ENCODE results near the gene ACAT2. TPM values are rescaled to one million over a fixed set of nuclear protein-coding genes. Genes with fewer than 3 reads are reported as not detected.
"Not testable (repeated sequence)": the region's sequence is repeated elsewhere in the genome, so short reads cannot be mapped to it uniquely, and the experiment has no call there.

Gene ACAT2
- polyA plus RNA-seq, 1 donor from 2014 or later = 143 TPM

DNA sequence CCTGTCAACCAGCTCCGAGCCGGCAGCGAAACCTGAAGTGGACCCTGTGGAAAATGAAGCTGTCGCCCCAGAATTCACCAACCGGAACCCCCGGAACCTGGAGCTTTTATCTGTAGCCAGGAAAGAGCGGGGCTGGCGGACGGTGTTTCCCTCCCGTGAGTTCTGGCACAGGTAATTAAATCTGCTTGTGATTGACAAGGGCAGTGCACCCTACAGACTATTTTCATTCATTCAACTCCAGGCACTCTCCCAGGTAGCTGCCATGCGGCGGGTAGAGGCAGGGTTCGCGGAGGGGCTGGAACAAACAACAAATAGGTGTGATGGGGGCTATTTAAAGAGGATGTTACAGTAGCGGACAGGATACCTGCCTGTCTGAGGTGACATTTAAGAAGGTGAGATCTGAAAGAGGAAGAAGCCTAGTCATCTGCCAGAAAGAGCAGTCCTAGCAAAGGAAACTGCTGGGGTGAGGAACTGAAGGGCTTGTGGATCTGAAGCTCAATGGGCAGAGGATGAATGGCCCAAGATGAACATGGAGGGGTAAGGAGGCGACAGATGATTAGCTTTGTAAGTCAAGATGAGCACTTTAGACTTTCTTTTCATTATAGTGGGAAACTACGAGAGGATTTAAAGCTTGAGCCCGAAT is 29.2 kb downstream of the ACAT2 start:
- peak overlapping the region; percentile 82 for H3K4me2 ChIP-seq (ENCODE audit: low read length)
- TF ChIP-seq POLR2AphosphoS5 (IDR thresholded peaks at IDR 0.05) = no peak
- TF ChIP-seq, protein P1, sequence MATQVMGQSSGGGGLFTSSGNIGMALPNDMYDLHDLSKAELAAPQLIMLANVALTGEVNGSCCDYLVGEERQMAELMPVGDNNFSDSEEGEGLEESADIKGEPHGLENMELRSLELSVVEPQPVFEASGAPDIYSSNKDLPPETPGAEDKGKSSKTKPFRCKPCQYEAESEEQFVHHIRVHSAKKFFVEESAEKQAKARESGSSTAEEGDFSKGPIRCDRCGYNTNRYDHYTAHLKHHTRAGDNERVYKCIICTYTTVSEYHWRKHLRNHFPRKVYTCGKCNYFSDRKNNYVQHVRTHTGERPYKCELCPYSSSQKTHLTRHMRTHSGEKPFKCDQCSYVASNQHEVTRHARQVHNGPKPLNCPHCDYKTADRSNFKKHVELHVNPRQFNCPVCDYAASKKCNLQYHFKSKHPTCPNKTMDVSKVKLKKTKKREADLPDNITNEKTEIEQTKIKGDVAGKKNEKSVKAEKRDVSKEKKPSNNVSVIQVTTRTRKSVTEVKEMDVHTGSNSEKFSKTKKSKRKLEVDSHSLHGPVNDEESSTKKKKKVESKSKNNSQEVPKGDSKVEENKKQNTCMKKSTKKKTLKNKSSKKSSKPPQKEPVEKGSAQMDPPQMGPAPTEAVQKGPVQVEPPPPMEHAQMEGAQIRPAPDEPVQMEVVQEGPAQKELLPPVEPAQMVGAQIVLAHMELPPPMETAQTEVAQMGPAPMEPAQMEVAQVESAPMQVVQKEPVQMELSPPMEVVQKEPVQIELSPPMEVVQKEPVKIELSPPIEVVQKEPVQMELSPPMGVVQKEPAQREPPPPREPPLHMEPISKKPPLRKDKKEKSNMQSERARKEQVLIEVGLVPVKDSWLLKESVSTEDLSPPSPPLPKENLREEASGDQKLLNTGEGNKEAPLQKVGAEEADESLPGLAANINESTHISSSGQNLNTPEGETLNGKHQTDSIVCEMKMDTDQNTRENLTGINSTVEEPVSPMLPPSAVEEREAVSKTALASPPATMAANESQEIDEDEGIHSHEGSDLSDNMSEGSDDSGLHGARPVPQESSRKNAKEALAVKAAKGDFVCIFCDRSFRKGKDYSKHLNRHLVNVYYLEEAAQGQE (IDR thresholded peaks at IDR 0.05; ENCODE audit: borderline replicate concordance) = no peak
- peaks cover 50% of the 10 kb centered on the region for H3K79me2 ChIP-seq (replicated peaks; ENCODE audit: insufficient read depth, low read length)
- H3K27ac ChIP-seq (ENCODE audit: low read length) = peak overlapping the region; percentile 81
- H3K9me3 ChIP-seq (ENCODE audit: low read length) = no peaks in the 10 kb centered on the region
- H3K27me3 ChIP-seq (ENCODE audit: insufficient read depth, low read depth, low read length) = no peaks in the 10 kb centered on the region
- H3K9ac ChIP-seq (ENCODE audit: low read length) = peak overlapping the region; percentile 78
- no peaks in the 10 kb centered on the region for H3F3A ChIP-seq (ENCODE audit: insufficient read depth, low read length, poor library complexity, severe bottlenecking)
- H2AFZ ChIP-seq (ENCODE audit: low read depth, low read length) = peak overlapping the region; percentile 51
- no peaks in the 10 kb centered on the region for H3K36me3 ChIP-seq (ENCODE audit: insufficient read depth, low read length)
- no peaks in the 10 kb centered on the region for H4K20me1 ChIP-seq (ENCODE audit: insufficient read depth)
- H3K4me3 ChIP-seq (ENCODE audit: low read length) = peak overlapping the region; percentile 98
- H3K9me2 ChIP-seq (ENCODE audit: insufficient read depth, low read length) = no peaks in the 10 kb centered on the region

DNA sequence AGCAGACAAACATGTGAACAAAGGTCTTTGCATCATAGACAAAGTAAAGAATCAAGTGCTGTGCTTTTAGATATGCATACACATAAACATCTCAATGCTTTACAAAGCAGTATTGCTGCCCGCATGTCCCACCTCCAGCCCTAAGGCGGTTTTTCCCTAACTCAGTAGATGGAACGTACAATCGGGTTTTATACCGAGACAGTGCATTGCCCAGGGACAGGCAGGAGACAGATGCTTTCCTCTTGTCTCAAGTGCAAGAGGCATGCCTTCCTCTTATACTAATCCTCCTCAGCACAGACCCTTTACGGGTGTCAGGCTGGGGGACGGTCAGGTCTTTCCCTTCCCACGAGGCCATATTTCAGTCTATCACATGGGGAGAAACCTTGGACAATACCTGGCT is 33.1 kb downstream of the ACAT2 start:
- not testable (repeated sequence) for H3K9me2 ChIP-seq (ENCODE audit: insufficient read depth, low read length); H3K27me3 ChIP-seq (ENCODE audit: insufficient read depth, low read depth, low read length); H4K20me1 ChIP-seq (ENCODE audit: insufficient read depth); H3K4me2 ChIP-seq (ENCODE audit: low read length); H3K36me3 ChIP-seq (ENCODE audit: insufficient read depth, low read length); H3F3A ChIP-seq (ENCODE audit: insufficient read depth, low read length, poor library complexity, severe bottlenecking); H3K9ac ChIP-seq (ENCODE audit: low read length); H3K27ac ChIP-seq (ENCODE audit: low read length); H3K9me3 ChIP-seq (ENCODE audit: low read length); H3K4me3 ChIP-seq (ENCODE audit: low read length); H2AFZ ChIP-seq (ENCODE audit: low read depth, low read length)
- peaks cover 17% of the 10 kb centered on the region for H3K79me2 ChIP-seq (replicated peaks; ENCODE audit: insufficient read depth, low read length)

DNA sequence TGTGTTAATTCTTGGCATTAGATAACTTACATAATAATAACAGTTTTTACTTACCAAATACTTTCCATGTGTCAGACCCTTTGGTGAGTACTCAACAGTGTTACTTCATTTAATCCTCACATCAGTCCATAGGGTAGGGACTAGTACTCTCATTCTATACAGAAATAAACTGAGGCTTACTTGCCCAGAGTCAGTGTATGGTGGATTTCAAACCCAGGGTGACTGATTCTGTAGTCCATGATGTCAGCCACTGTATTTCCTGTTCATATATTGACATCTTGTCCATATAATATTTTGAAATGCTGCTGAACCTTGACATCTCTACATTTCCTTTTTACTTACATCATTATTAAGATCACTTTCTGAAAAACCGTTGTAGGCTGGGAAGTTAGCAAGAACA is 35.7 kb downstream of the ACAT2 start:
- H3K9me3 ChIP-seq (ENCODE audit: low read length) = no peaks in the 10 kb centered on the region

More for the DNA sequence above, 35.7 kb downstream of the ACAT2 start:
- no peak overlapping the region for H2AFZ ChIP-seq (ENCODE audit: low read depth, low read length)
- no peak for TF ChIP-seq SMC3 (conservative IDR thresholded peaks at IDR 0.05; ENCODE audit: poor library complexity)
- TF ChIP-seq RAD21 (conservative IDR thresholded peaks at IDR 0.05) = no peak
- no peak for TF ChIP-seq MXI1 (conservative IDR thresholded peaks at IDR 0.05; ENCODE audit: poor library complexity, severe bottlenecking)
- TF ChIP-seq EZH2 (IDR thresholded peaks at IDR 0.05; ENCODE audit: borderline replicate concordance, insufficient read depth, low read length, poor library complexity, severe bottlenecking) = no peak
- TF ChIP-seq EP300 (conservative IDR thresholded peaks at IDR 0.05; ENCODE audit: poor library complexity, severe bottlenecking) = no peak
- TF ChIP-seq, protein P1 (IDR thresholded peaks at IDR 0.05; ENCODE audit: borderline replicate concordance) = no peak
- TF ChIP-seq, protein P2, sequence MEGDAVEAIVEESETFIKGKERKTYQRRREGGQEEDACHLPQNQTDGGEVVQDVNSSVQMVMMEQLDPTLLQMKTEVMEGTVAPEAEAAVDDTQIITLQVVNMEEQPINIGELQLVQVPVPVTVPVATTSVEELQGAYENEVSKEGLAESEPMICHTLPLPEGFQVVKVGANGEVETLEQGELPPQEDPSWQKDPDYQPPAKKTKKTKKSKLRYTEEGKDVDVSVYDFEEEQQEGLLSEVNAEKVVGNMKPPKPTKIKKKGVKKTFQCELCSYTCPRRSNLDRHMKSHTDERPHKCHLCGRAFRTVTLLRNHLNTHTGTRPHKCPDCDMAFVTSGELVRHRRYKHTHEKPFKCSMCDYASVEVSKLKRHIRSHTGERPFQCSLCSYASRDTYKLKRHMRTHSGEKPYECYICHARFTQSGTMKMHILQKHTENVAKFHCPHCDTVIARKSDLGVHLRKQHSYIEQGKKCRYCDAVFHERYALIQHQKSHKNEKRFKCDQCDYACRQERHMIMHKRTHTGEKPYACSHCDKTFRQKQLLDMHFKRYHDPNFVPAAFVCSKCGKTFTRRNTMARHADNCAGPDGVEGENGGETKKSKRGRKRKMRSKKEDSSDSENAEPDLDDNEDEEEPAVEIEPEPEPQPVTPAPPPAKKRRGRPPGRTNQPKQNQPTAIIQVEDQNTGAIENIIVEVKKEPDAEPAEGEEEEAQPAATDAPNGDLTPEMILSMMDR (IDR thresholded peaks at IDR 0.05; ENCODE audit: poor library complexity, severe bottlenecking) = no peak
- TF ChIP-seq TAF1 (IDR thresholded peaks at IDR 0.05; ENCODE audit: low read depth) = no peak
- no peaks in the 10 kb centered on the region for H3K9me2 ChIP-seq (ENCODE audit: insufficient read depth, low read length)
- no peak overlapping the region for H3K9ac ChIP-seq (ENCODE audit: low read length)
- no peaks in the 10 kb centered on the region for H4K20me1 ChIP-seq (ENCODE audit: insufficient read depth)
- no peaks in the 10 kb centered on the region for H3F3A ChIP-seq (ENCODE audit: insufficient read depth, low read length, poor library complexity, severe bottlenecking)
- no peak overlapping the region for H3K4me3 ChIP-seq (ENCODE audit: low read length)
- no peak overlapping the region for H3K27ac ChIP-seq (ENCODE audit: low read length)
- no peaks in the 10 kb centered on the region for H3K27me3 ChIP-seq (ENCODE audit: insufficient read depth, low read depth, low read length)
- peaks cover under 1% of the 10 kb centered on the region for H3K79me2 ChIP-seq (replicated peaks; ENCODE audit: insufficient read depth, low read length)
- no peaks in the 10 kb centered on the region for H3K36me3 ChIP-seq (ENCODE audit: insufficient read depth, low read length)
- no peak overlapping the region for H3K4me2 ChIP-seq (ENCODE audit: low read length)
